Immature natural killer cell (primary cell): ENCODE measurements around the gene WWOX. TPM values are rescaled to one million over a fixed set of nuclear protein-coding genes. Genes with fewer than 3 reads are reported as not detected.

ENCODE experiments used
- DNase-seq, 3 donors: peaks; one replicate each; pipeline ENCODE4 v3.0.0; 2022; ENCODE audit warnings: mixed read lengths in 1 of 3
- H3K27ac Mint-ChIP-seq, 6 donors: one replicate each; pipeline ENCODE4 v1.8.0; 2020; ENCODE audit warnings: mixed read lengths in 6 of 6, mild to moderate bottlenecking in 5 of 6, inconsistent platforms in 4 of 6, moderate library complexity in 3 of 6
- H3K27me3 Mint-ChIP-seq, 3 donors: one replicate each; pipeline ENCODE4 v1.8.0; 2020 to 2021; ENCODE audit warnings: low read depth in 3 of 3, mild to moderate bottlenecking in 3 of 3, mixed read lengths in 3 of 3, moderate library complexity in 3 of 3, inconsistent platforms in 1 of 3
- H3K36me3 Mint-ChIP-seq, 3 donors: one replicate each; pipeline ENCODE4 v1.8.0; 2020; ENCODE audit warnings: mixed read lengths in 3 of 3, inconsistent platforms in 2 of 3, mild to moderate bottlenecking in 2 of 3
- H3K4me1 Mint-ChIP-seq, 2 donors: one replicate each; pipeline ENCODE4 v1.8.0; 2020; ENCODE audit warnings: inconsistent platforms in 2 of 2, mild to moderate bottlenecking in 2 of 2, mixed read lengths in 2 of 2, moderate library complexity in 1 of 2
- H3K4me3 Mint-ChIP-seq, 5 donors: one replicate each; pipeline ENCODE4 v1.8.0; 2020; ENCODE audit warnings: mild to moderate bottlenecking in 5 of 5, mixed read lengths in 5 of 5, inconsistent platforms in 3 of 5, moderate library complexity in 3 of 5
- H3K9me3 Mint-ChIP-seq, 6 donors: one replicate each; pipeline ENCODE4 v1.8.0; 2020; ENCODE audit warnings: mild to moderate bottlenecking in 6 of 6, mixed read lengths in 6 of 6, inconsistent platforms in 4 of 6, moderate library complexity in 3 of 6
- polyA plus RNA-seq, 3 donors: library from polyadenylated mRNA; unstranded; fragments of 300-500 nt; fragmentation: Illumina TruSeq; gene quantifications; one replicate each; pipeline ENCODE4 v1.2.3, GENCODE V29; 2021

Gene WWOX
- polyA plus RNA-seq, 3 donors from 2014 or later, result 9.0 to 13.9 (median 12.3) TPM

GRCh38 chr16:78489631-78490030 is 390.2 kb downstream of the WWOX start:
- Mint-ChIP-seq H3K27ac (no peak overlapping the region), H3K27me3 (peaks cover 0 to 4% (median 2%) of the 10 kb centered on the region in 3 donors)

DNA sequence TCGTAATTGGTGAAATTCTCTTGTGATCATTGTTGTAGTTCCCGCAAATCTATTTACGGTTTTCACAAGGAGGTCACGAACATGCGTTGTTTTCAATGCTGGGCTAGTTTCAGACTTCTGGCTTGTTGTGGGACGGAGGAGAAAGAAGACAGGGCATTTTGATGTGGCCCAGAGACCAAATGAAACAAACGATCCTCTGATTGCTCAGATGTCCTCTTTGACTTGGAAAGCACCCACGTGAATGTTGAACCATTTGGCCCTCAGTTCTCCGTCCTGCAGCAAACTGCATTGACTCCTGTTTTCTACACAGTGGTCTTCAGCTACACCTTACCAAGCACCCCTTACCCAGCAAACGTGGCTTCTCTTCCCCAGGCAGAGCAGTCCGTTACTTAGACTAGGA is 391.0 kb downstream of the WWOX start:
- Mint-ChIP-seq H3K27me3 (peaks cover 0 to 4% (median 2%) of the 10 kb centered on the region in 3 donors), H3K36me3 (no peaks in the 10 kb centered on the region), H3K4me3 (no peak overlapping the region), H3K27ac (no peak overlapping the region), H3K4me1 (no peaks in the 10 kb centered on the region), H3K9me3 (no peaks in the 10 kb centered on the region)
- no peak for DNase-seq

More at GRCh38 chr16:78489631-78490030, 390.2 kb downstream of the WWOX start:
- DNase-seq, result no peak
- Mint-ChIP-seq H3K4me3 (no peak overlapping the region), H3K9me3 (no peaks in the 10 kb centered on the region), H3K36me3 (no peaks in the 10 kb centered on the region), H3K4me1 (no peaks in the 10 kb centered on the region)

GRCh38 chr16:78490847-78491246 is 391.4 kb downstream of the WWOX start:
- H3K36me3 Mint-ChIP-seq, result no peaks in the 10 kb centered on the region
- H3K27me3 Mint-ChIP-seq, result peaks cover 0 to 4% (median 2%) of the 10 kb centered on the region in 3 donors
- H3K9me3 Mint-ChIP-seq, result no peaks in the 10 kb centered on the region
- H3K4me3 Mint-ChIP-seq, result no peak overlapping the region
- DNase-seq, result no peak
- H3K4me1 Mint-ChIP-seq, result no peaks in the 10 kb centered on the region
- H3K27ac Mint-ChIP-seq, result no peak overlapping the region

- no peaks in the 10 kb centered on the region for H3K4me1 Mint-ChIP-seq
- no peak overlapping the region for H3K27ac Mint-ChIP-seq
- DNase-seq, result no peak
- H3K4me3 Mint-ChIP-seq, result no peak overlapping the region
- no peaks in the 10 kb centered on the region for H3K9me3 Mint-ChIP-seq
- H3K27me3 Mint-ChIP-seq, result peaks cover 0 to 4% (median 0%) of the 10 kb centered on the region in 3 donors
- no peaks in the 10 kb centered on the region for H3K36me3 Mint-ChIP-seq
Measured at GRCh38 chr16:78493573-78493972, 394.1 kb downstream of the WWOX start.

DNA sequence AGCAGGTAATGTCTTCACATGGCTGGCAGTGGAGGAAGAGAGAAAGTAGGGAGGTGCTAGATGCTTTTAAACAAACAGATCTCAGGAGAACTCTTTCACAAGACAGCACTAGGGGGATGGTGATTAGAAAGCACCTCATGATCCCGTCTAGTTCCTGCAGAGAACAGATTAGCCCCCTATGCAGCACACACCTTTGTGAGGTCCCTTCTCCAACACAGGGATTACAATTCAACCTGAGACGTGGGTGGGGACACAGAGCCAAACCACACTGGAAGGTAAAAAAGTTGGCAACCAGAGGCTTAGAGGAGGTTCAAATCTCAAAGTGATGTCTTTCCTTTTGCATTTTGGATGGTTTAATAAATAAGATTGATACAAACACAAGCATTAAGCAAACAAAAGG is 394.7 kb downstream of the WWOX start:
- H3K27ac Mint-ChIP-seq, result no peak overlapping the region
- no peaks in the 10 kb centered on the region for H3K4me1 Mint-ChIP-seq
- H3K27me3 Mint-ChIP-seq, result peaks cover 0 to 4% (median 0%) of the 10 kb centered on the region in 3 donors
- no peak overlapping the region for H3K4me3 Mint-ChIP-seq
- DNase-seq, result no peak
- H3K36me3 Mint-ChIP-seq, result no peaks in the 10 kb centered on the region
- H3K9me3 Mint-ChIP-seq, result no peaks in the 10 kb centered on the region

DNA sequence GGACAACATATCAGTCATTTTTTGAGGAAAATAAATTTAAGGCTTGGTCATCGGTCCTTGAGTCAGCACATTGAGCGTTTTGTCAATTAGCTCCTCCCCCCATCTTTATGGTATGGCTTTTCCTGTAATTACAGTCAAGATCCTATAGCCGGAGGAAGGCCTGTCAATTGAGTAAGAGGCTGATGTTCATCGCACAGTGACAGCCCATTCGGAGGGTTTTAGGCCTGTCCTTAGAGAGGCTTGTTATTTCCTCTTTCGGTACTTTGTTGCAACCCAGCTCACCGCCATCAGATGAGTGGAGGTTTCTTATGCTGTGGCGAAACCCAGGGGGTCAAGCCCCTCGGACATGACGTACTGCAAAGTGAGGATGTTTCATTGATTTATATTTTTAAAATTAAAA is 395.2 kb downstream of the WWOX start:
- H3K4me3 Mint-ChIP-seq, result no peak overlapping the region

GRCh38 chr16:78496189-78496588 is 396.7 kb downstream of the WWOX start:
- H3K4me3 Mint-ChIP-seq, result no peak overlapping the region
- no peaks in the 10 kb centered on the region for H3K9me3 Mint-ChIP-seq
- no peaks in the 10 kb centered on the region for H3K36me3 Mint-ChIP-seq
- H3K4me1 Mint-ChIP-seq, result no peaks in the 10 kb centered on the region
- no peak overlapping the region for H3K27ac Mint-ChIP-seq
- no peak for DNase-seq
- no peaks in the 10 kb centered on the region for H3K27me3 Mint-ChIP-seq

More for the DNA sequence above, 395.2 kb downstream of the WWOX start:
- H3K9me3 Mint-ChIP-seq, result no peaks in the 10 kb centered on the region
- H3K27me3 Mint-ChIP-seq, result peaks cover 0 to 2% (median 0%) of the 10 kb centered on the region in 3 donors
- DNase-seq, result no peak
- H3K36me3 Mint-ChIP-seq, result no peaks in the 10 kb centered on the region
- H3K4me1 Mint-ChIP-seq, result no peaks in the 10 kb centered on the region
- no peak overlapping the region for H3K27ac Mint-ChIP-seq

- H3K27me3 Mint-ChIP-seq, result no peaks in the 10 kb centered on the region
- no peak overlapping the region for H3K27ac Mint-ChIP-seq
- H3K4me1 Mint-ChIP-seq, result no peaks in the 10 kb centered on the region
- no peaks in the 10 kb centered on the region for H3K36me3 Mint-ChIP-seq
- DNase-seq, result no peak
- no peak overlapping the region for H3K4me3 Mint-ChIP-seq
- H3K9me3 Mint-ChIP-seq, result no peaks in the 10 kb centered on the region
Measured at GRCh38 chr16:78499399-78499798, 399.9 kb downstream of the WWOX start.

DNA sequence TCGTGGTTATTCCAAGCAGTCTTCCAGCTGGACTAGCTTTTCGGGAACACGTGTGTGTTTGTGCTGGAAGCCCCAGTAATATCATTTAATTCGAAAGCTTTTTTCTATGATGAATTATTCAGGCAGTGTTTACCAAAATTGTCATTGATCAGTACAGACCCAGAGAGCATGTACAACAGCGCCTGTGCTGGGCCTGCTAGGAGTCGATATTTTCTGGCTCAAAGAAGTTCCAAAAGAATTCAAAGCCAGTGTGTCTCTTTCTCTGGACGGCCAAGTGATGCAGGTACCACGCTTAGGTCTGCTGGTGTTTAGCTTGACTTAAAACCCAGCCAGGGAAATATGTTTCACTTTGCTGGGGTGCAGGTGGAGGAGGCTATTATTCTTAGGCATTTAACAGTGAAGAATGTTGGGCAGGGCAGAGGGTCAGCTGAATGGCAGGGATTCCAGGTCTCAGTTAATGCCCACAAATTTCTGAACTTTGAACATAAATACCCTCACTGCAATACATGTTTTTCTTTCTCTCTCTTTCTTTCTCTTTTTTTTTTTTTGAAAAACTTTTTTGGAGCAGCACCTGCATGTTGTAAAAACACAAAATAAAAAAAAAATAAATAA is 401.3 kb downstream of the WWOX start:
- H3K4me1 Mint-ChIP-seq, result no peaks in the 10 kb centered on the region
- H3K4me3 Mint-ChIP-seq, result no peak overlapping the region
- no peak overlapping the region for H3K27ac Mint-ChIP-seq
- no peaks in the 10 kb centered on the region for H3K27me3 Mint-ChIP-seq
- no peak for DNase-seq
- H3K36me3 Mint-ChIP-seq, result no peaks in the 10 kb centered on the region
- H3K9me3 Mint-ChIP-seq, result no peaks in the 10 kb centered on the region

- H3K4me3 Mint-ChIP-seq, result no peak overlapping the region
- H3K27ac Mint-ChIP-seq, result no peak overlapping the region
- H3K27me3 Mint-ChIP-seq, result no peaks in the 10 kb centered on the region
Measured at GRCh38 chr16:78501744-78502143, 402.3 kb downstream of the WWOX start.

GRCh38 chr16:78502812-78503350 is 403.4 kb downstream of the WWOX start:
- Mint-ChIP-seq H3K4me1 (no peaks in the 10 kb centered on the region), H3K4me3 (no peak overlapping the region), H3K9me3 (no peaks in the 10 kb centered on the region), H3K27me3 (no peaks in the 10 kb centered on the region), H3K36me3 (no peaks in the 10 kb centered on the region), H3K27ac (no peak overlapping the region)
- no peak for DNase-seq

More at GRCh38 chr16:78501744-78502143, 402.3 kb downstream of the WWOX start:
- H3K36me3 Mint-ChIP-seq, result no peaks in the 10 kb centered on the region
- DNase-seq, result no peak
- no peaks in the 10 kb centered on the region for H3K4me1 Mint-ChIP-seq
- H3K9me3 Mint-ChIP-seq, result no peaks in the 10 kb centered on the region

GRCh38 chr16:78503602-78504001 is 404.1 kb downstream of the WWOX start:
- peak; percentile 34 to 52 (median 43) for DNase-seq
- Mint-ChIP-seq H3K27ac (no peak overlapping the region), H3K36me3 (no peaks in the 10 kb centered on the region), H3K4me1 (no peaks in the 10 kb centered on the region), H3K27me3 (no peaks in the 10 kb centered on the region), H3K9me3 (no peaks in the 10 kb centered on the region), H3K4me3 (no peak overlapping the region)

DNA sequence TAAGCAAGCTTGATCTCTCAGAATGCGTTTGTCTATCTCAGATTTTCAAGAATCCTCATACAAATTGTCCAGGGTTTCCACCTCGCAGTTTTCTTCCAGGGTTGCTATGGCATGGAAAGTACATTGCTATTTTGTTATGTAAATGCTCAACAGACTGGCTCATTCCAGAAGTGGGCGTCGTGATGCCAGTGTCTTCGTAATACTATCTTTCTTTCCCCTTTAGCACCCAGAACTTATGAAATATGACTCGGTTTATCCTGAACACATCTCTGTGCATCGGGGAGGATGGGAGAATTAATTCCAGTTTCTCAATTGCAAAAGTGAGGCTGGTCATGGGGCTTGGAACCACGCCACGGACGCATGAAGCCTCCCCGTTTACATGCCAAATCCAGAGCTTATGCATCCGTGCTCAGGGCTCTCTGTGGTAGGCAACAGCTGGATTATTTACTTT is 405.0 kb downstream of the WWOX start:
- no peaks in the 10 kb centered on the region for H3K27me3 Mint-ChIP-seq
- H3K27ac Mint-ChIP-seq, result no peak overlapping the region
- DNase-seq, result no peak
- H3K4me1 Mint-ChIP-seq, result no peaks in the 10 kb centered on the region
- no peaks in the 10 kb centered on the region for H3K9me3 Mint-ChIP-seq
- no peaks in the 10 kb centered on the region for H3K36me3 Mint-ChIP-seq
- no peak overlapping the region for H3K4me3 Mint-ChIP-seq

DNA sequence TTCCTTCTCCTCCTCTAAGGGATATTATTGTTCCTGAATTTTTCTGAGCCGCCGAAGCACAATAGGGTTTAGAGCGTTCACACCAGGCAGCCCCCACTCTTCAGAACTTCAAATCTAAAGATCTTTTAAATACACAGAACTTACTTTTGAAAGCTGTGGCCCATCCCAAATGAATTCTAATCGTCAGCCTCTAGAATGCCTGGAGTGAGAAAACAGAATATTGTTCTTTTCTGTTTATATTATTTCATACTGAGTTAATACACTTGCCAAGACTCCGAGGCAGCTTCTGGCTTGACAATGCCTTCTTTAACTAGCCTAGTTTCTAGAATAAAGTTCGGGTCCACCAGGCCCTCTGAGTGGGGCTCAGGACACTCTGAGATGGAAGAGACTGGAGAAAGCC is 405.6 kb downstream of the WWOX start:
- H3K27ac Mint-ChIP-seq, result no peak overlapping the region
- no peak for DNase-seq
- no peaks in the 10 kb centered on the region for H3K4me1 Mint-ChIP-seq

More for the DNA sequence above, 405.6 kb downstream of the WWOX start:
- no peaks in the 10 kb centered on the region for H3K9me3 Mint-ChIP-seq
- no peaks in the 10 kb centered on the region for H3K36me3 Mint-ChIP-seq
- H3K4me3 Mint-ChIP-seq, result no peak overlapping the region
- H3K27me3 Mint-ChIP-seq, result no peaks in the 10 kb centered on the region
